Ishikawa (cell line): ENCODE data around the gene C21orf58.

ENCODE experiments used
- CEBPB ChIP-seq: IDR thresholded peaks from 2 replicates; pipeline ENCODE4 v1.6.1; 2012
- CREB1 ChIP-seq: IDR thresholded peaks from 2 replicates; pipeline ENCODE4 v1.6.1; 2012; ENCODE audit warnings: low read depth
- EGR1 ChIP-seq: IDR thresholded peaks from 2 replicates; pipeline ENCODE4 v1.6.1; 2012
- EP300 ChIP-seq: IDR thresholded peaks from 2 replicates; pipeline ENCODE4 v1.6.1; 2012; ENCODE audit warnings: borderline replicate concordance
- FOXM1 ChIP-seq: IDR thresholded peaks from 2 replicates; pipeline ENCODE4 v1.6.1; 2012; ENCODE audit warnings: low read depth, borderline replicate concordance
- NFIC ChIP-seq: IDR thresholded peaks from 2 replicates; pipeline ENCODE4 v1.6.1; 2012
- RAD21 ChIP-seq: IDR thresholded peaks from 2 replicates; pipeline ENCODE4 v1.6.1; 2012; ENCODE audit warnings: low read depth
- TAF1 ChIP-seq: IDR thresholded peaks from 2 replicates; pipeline ENCODE4 v1.6.1; 2012; ENCODE audit warnings: low read depth, mild to moderate bottlenecking
- TCF12 ChIP-seq: IDR thresholded peaks from 2 replicates; pipeline ENCODE4 v1.6.1; 2012; ENCODE audit warnings: low read depth
- TEAD4 ChIP-seq: IDR thresholded peaks from 2 replicates; pipeline ENCODE4 v1.6.1; 2012
- USF1 ChIP-seq: IDR thresholded peaks from 2 replicates; pipeline ENCODE4 v1.6.1; 2012
- YY1 ChIP-seq: IDR thresholded peaks from 2 replicates; pipeline ENCODE4 v1.6.1; 2012; ENCODE audit warnings: low read depth
- ZBTB7A ChIP-seq: IDR thresholded peaks from 2 replicates; pipeline ENCODE4 v1.6.1; 2012; ENCODE audit warnings: low read depth
- TF ChIP-seq, protein P1 (sequence below): IDR thresholded peaks from 2 replicates; pipeline ENCODE4 v1.6.1; 2012
- TF ChIP-seq, protein P2 (sequence below): IDR thresholded peaks from 2 replicates; pipeline ENCODE4 v1.6.1; 2012; ENCODE audit warnings: low read depth, mild to moderate bottlenecking

C21orf58 gene

GRCh38 chr21:46264690-46265144, 59.0 kb downstream of the C21orf58 start:
- TF ChIP-seq NFIC, result no peak
- TF ChIP-seq YY1, result no peak
- TF ChIP-seq CREB1, result no peak
- TF ChIP-seq FOXM1, result no peak
- TF ChIP-seq TCF12, result no peak
- no peak for TF ChIP-seq RAD21
- TF ChIP-seq TEAD4, result no peak
- TF ChIP-seq, protein P1, sequence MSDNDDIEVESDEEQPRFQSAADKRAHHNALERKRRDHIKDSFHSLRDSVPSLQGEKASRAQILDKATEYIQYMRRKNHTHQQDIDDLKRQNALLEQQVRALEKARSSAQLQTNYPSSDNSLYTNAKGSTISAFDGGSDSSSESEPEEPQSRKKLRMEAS, result no peak
- no peak for TF ChIP-seq EP300

- no peak for TF ChIP-seq EGR1
- no peak for TF ChIP-seq RAD21
- TF ChIP-seq EP300, result no peak
- no peak for TF ChIP-seq CREB1
- no peak for TF ChIP-seq TCF12
- no peak for TF ChIP-seq FOXM1
- TF ChIP-seq, protein P2, sequence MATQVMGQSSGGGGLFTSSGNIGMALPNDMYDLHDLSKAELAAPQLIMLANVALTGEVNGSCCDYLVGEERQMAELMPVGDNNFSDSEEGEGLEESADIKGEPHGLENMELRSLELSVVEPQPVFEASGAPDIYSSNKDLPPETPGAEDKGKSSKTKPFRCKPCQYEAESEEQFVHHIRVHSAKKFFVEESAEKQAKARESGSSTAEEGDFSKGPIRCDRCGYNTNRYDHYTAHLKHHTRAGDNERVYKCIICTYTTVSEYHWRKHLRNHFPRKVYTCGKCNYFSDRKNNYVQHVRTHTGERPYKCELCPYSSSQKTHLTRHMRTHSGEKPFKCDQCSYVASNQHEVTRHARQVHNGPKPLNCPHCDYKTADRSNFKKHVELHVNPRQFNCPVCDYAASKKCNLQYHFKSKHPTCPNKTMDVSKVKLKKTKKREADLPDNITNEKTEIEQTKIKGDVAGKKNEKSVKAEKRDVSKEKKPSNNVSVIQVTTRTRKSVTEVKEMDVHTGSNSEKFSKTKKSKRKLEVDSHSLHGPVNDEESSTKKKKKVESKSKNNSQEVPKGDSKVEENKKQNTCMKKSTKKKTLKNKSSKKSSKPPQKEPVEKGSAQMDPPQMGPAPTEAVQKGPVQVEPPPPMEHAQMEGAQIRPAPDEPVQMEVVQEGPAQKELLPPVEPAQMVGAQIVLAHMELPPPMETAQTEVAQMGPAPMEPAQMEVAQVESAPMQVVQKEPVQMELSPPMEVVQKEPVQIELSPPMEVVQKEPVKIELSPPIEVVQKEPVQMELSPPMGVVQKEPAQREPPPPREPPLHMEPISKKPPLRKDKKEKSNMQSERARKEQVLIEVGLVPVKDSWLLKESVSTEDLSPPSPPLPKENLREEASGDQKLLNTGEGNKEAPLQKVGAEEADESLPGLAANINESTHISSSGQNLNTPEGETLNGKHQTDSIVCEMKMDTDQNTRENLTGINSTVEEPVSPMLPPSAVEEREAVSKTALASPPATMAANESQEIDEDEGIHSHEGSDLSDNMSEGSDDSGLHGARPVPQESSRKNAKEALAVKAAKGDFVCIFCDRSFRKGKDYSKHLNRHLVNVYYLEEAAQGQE, result no peak
- no peak for TF ChIP-seq NFIC
- TF ChIP-seq TEAD4, result no peak
Measured at GRCh38 chr21:46264046-46264689, 59.5 kb downstream of the C21orf58 start.

DNA sequence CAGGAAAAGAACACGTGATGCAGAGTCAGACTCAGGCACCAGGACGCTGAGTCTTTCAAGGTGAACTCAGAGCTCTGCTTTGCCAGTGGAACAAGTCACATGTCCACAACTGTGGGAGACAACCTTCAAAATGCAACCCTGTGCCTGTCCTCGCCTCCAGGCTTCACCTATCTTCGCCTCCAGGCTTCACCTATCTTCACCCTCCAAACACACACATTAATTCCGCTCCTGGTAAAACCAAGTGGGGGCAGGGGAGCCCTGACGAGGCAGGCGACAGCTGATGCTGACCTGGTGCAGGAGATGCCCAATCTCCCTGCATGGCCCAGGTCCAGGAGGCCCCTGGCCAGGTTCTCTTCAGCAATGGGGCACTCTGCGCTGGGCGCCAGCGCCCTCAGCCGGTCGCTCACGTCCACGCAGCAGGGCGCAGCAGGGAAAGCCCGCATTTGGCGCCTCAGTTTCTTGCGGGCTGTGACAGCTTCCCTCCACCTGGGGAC, 67.1 kb downstream of the C21orf58 start:
- TF ChIP-seq, protein P1, result no peak
- TF ChIP-seq TCF12, result no peak
- TF ChIP-seq USF1, result no peak
- TF ChIP-seq YY1, result no peak
- TF ChIP-seq TEAD4, result no peak
- no peak for TF ChIP-seq ZBTB7A
- no peak for TF ChIP-seq EGR1

DNA sequence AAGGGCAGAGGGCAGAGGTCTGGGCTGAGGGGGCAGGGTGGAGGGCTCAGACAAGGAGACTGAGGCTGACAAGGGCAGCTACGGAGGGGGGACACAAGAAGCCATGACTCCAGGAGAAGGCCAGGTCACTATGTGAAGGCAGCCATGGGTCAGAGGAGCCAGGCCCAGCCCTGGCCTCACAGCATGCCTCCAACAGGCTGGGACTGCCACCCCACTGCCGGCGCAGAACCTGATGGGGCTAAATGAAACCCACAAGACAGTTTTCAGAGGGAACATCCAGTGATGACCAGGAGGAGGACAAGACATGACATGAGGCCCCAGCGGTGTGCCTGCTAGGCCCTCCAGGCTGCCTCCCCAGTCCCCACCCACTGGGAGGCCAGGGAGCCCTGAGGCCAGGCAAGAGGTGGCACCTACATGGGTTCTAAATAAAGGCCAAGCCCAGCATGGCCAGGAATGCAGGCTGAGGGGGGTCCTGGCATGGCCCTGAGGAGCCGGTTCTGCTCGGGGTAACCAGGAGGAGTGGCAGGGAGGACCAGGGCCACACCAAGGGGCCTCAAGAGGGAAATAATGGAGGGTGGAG, 67.8 kb downstream of the C21orf58 start:
- TF ChIP-seq ZBTB7A, result no peak
- TF ChIP-seq CREB1, result no peak

DNA sequence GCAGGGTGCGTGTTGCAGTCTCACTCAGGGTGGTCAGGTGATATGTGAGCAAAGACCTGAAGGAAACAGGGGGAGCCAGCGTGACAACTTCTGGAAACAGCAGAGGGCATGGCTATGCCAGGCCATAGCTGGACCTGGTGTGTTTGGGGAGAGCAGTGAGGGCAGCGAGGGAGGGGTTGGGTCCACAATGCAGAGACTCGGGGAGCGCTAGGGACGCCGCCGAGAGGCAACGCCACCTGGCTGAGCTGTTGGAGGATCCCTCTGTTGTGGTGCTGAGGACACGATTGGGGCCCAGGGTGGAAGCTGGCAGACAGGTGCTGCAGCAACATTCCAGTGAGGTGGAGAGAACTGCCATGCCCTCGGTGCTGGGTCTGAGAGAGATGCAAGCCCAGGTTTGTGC, 68.5 kb downstream of the C21orf58 start:
- TF ChIP-seq TAF1 (no peak), EP300 (no peak), CEBPB (no peak), YY1 (no peak), RAD21 (no peak), USF1 (no peak), ZBTB7A (no peak), TEAD4 (no peak)
- TF ChIP-seq, protein P2, result no peak

DNA sequence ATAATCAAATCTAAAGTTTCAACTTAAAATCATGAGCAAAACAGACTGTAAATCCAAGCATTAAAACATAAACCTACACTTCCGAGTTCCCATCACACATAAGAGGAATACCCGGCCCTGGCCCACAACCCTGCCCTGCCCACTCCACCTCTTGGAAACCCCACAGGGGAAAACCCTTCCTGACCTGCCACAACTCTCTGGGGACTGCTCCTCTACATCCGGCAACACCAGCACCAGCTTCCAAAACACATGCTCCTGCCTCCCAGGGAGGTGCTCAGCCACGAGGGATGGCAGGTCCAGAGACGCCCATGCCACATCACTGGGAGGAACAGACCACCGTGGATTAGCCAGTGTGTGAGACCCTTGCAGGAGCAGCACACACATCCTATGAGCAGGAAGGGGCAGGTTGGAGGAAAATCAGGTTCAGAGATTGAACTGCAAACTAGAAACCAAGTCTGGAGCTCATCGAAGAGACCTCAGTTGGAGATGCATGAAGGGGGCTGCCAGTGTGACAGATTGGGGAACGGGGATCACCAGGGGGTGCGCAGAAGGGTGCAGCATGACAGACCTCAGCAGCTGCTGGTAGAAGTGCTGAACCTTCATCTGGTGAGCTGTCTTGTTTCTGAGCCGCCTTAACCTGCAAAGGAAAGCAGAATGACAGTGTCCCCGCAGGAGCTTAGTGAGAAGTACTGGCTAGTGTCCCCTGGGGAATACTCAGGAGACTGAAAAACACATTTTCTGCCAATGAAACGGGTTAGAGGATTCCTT, 69.3 kb downstream of the C21orf58 start:
- TF ChIP-seq CREB1, result no peak
- TF ChIP-seq USF1, result no peak
- no peak for TF ChIP-seq TAF1
- no peak for TF ChIP-seq NFIC
